ENCODE results near the gene MISP.
A peak's percentile ranks its signal among the peaks of the same experiment; 100 is the strongest.
"Not testable (repeated sequence)": the region's sequence is repeated elsewhere in the genome, so short reads cannot be mapped to it uniquely, and the experiment has no call there.

MISP gene

DNA sequence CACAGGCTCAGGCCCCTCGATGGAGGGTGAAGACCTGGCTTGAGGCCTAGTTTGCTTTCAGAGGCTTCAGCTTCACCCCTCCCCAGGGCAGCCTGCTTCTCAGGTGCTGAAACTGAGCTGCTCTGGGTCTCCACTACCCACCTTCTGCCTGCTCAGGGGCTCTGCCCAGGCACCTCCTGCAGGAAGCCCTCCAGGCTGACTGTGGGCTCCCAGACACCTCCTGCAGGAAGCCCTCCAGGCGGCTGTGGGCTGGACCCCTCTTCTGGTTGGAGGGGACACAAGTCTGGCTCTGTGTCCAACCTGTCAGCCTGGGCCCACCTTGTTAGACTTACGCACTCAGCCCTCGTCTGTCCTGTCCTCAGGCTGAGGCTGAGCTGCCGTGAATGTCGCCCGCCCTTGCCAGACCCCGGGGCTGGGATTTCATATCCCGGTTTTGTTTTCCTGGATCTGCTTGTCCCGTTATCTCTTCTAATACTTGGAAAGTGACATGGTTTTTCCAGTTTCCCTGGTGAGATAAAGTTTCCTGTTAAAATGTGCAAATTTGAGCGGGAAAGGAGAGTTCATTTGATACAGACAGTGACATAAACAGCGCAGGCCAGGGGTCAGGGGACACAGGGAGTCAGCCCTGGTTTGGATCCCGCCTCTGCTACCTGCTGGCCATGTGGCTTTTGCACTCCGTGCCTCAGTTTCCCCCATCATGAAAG is 20.8 kb upstream of the MISP start:
- Mint-ChIP-seq H3K27ac (no peak overlapping the region), H3K9me3 (no peaks in the 10 kb centered on the region), H3K27me3 (peaks cover 0 to 13% of the 10 kb centered on the region in 2 donors), H3K4me3 (no peak overlapping the region), H3K4me1 (ENCODE audit: low read depth in 2 of 2) (peaks cover 13 to 15% of the 10 kb centered on the region in 2 donors), H3K36me3 (ENCODE audit: insufficient read depth) (peaks cover 10% of the 10 kb centered on the region)
- ATAC-seq (replicated peaks) (no peak), DNase-seq (no peak)

DNA sequence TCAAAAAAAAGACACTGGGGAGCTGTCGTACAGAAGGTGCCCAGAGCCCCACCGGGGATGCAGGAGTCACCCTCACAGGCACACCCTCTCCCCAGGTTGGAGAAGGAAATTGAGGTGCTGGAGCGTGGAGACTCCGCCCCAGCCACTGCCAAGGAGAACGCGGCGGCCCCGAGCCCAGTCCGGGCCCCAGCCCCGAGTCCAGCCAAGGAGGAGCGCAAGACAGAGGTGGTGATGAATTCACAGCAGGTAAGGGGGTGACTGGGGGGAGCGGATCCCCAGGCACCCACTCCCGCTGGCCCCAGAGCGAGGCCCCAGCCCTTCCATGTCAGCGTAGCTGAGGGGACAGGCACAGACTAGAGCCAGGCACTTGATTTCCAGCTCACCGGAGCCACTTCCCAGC is 19.9 kb upstream of the MISP start:
- H3K4me3 Mint-ChIP-seq: no peak overlapping the region
- no peak for ATAC-seq (replicated peaks)
- H3K27me3 Mint-ChIP-seq: peaks cover 0 to 7% of the 10 kb centered on the region in 2 donors

DNA sequence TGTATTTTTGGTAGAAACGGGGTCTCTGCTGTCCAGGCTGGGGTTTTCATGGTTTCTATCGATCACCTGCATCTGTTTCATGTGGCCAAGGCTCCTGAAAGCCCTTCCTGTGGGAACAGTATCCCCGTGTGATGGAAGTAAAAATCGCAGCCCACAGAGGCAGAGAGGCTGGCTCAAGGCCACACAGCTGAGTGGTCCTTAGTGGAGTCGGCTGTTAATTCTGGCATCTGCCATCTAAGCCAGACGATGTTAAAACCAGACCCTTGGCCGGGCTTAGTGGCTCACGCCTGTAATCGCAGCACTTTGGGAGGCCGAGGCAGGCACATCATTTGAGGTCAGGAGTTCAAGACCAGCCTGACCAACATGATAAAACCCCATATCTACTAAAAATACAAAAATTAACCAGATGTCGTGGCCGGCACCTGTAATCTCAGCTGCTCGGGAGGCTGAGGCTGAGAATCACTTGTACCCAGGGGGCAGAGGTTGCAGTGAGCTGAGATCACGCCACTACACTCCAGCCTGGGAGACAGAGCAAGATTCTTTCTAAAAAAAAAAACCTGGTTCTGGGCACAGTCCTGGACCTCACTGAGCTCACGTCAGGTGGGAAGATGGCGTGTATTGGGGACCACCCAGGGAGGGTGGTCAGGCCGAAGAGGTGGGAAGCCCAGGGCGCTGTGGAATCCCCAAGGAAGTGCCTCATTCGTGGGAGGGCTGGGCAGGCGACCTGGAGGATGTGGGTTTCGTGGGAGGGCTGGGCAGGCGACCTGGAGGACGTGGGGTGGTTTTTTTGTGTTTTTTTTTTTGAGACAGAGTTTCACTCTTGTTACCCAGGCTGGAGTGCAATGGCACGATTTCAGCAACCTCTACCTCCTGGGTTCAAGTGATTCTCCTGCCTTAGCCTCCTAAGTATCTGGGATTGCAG is 18.5 kb upstream of the MISP start:
- no peaks in the 10 kb centered on the region for H3K9me3 Mint-ChIP-seq
- H3K27ac Mint-ChIP-seq: peak overlapping the region in 1 of 2 donors; percentile 53
- H3K27me3 Mint-ChIP-seq: peaks cover 0 to 6% of the 10 kb centered on the region in 2 donors
- H3K4me1 Mint-ChIP-seq (ENCODE audit: low read depth in 2 of 2): peaks cover 15 to 16% of the 10 kb centered on the region in 2 donors
- DNase-seq (no peak), ATAC-seq (replicated peaks) (peak; percentile 37)
- H3K4me3 Mint-ChIP-seq: no peak overlapping the region
- peaks cover 10% of the 10 kb centered on the region for H3K36me3 Mint-ChIP-seq (ENCODE audit: insufficient read depth)

More for the DNA sequence above, 19.9 kb upstream of the MISP start:
- Mint-ChIP-seq H3K27ac (no peak overlapping the region), H3K9me3 (no peaks in the 10 kb centered on the region), H3K4me1 (ENCODE audit: low read depth in 2 of 2) (peaks cover 13 to 15% of the 10 kb centered on the region in 2 donors), H3K36me3 (ENCODE audit: insufficient read depth) (peaks cover 10% of the 10 kb centered on the region)
- DNase-seq: no peak

- no peak overlapping the region for H3K4me3 Mint-ChIP-seq
- peaks cover 7% of the 10 kb centered on the region for H3K36me3 Mint-ChIP-seq (ENCODE audit: insufficient read depth)
- H3K9me3 Mint-ChIP-seq: no peaks in the 10 kb centered on the region
- H3K27ac Mint-ChIP-seq: peak overlapping the region in 1 of 2 donors; percentile 35
- peaks cover 0 to 27% of the 10 kb centered on the region in 2 donors for H3K27me3 Mint-ChIP-seq
- ATAC-seq (replicated peaks) (no peak), DNase-seq (no peak)
- H3K4me1 Mint-ChIP-seq (ENCODE audit: low read depth in 2 of 2): peaks cover 16 to 18% of the 10 kb centered on the region in 2 donors
These were observed 16.2 kb upstream of the MISP start for GRCh38 chr19:734716-735115.

- H3K9me3 Mint-ChIP-seq: no peaks in the 10 kb centered on the region
- H3K36me3 Mint-ChIP-seq (ENCODE audit: insufficient read depth): peaks cover 12% of the 10 kb centered on the region
- H3K27ac Mint-ChIP-seq: no peak overlapping the region
- peaks cover 16 to 18% of the 10 kb centered on the region in 2 donors for H3K4me1 Mint-ChIP-seq (ENCODE audit: low read depth in 2 of 2)
- H3K27me3 Mint-ChIP-seq: peaks cover 0 to 27% of the 10 kb centered on the region in 2 donors
- no peak overlapping the region for H3K4me3 Mint-ChIP-seq
- DNase-seq: no peak
- no peak for ATAC-seq (replicated peaks)
These were observed 14.8 kb upstream of the MISP start for GRCh38 chr19:736125-736524.

GRCh38 chr19:737591-738093 is 13.3 kb upstream of the MISP start:
- Mint-ChIP-seq H3K36me3 (ENCODE audit: insufficient read depth) (peaks cover 12% of the 10 kb centered on the region), H3K27ac (no peak overlapping the region), H3K9me3 (no peaks in the 10 kb centered on the region), H3K4me3 (no peak overlapping the region), H3K4me1 (ENCODE audit: low read depth in 2 of 2) (peaks cover 13 to 16% of the 10 kb centered on the region in 2 donors), H3K27me3 (peaks cover 0 to 27% of the 10 kb centered on the region in 2 donors)
- ATAC-seq (replicated peaks) (peak; percentile 69), DNase-seq (peak; percentile 55 to 61 (median 55))

DNA sequence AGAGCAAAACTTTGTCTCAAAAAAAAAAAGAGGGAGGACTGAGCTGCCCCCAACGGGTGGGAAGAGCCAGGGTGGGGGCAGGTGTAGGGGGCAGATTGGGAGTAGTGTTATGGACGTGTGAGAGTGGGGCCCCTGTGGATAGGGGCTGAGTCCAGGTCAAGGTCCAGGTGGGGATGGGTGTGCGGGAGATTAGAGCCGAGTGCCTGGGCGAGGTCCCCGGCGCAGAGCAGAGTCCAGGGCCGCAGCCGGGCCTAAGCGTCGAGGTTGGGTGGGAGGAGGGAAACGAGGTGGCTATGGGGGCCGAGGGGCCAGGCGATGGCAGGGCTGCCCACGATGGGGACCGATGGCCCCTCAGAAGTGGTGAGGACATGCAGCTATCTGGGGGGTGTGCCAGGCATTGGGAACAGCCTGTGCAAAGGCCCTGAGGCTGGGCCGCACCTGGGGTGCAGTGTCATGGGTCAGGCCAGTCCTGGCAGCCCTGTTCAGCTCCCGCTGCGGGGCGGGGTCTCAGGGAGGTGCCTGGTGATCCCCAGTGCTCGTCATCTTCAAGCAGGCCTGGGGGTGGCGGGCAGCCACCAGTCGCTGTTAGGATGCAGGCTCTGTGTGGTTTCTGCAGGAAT is 12.3 kb upstream of the MISP start:
- Mint-ChIP-seq H3K27me3 (peaks cover 0 to 27% of the 10 kb centered on the region in 2 donors), H3K4me1 (ENCODE audit: low read depth in 2 of 2) (peaks cover 7 to 10% of the 10 kb centered on the region in 2 donors), H3K27ac (no peak overlapping the region), H3K9me3 (no peaks in the 10 kb centered on the region), H3K36me3 (ENCODE audit: insufficient read depth) (peaks cover 12% of the 10 kb centered on the region), H3K4me3 (no peak overlapping the region)
- no peak for DNase-seq
- ATAC-seq (replicated peaks): no peak

DNA sequence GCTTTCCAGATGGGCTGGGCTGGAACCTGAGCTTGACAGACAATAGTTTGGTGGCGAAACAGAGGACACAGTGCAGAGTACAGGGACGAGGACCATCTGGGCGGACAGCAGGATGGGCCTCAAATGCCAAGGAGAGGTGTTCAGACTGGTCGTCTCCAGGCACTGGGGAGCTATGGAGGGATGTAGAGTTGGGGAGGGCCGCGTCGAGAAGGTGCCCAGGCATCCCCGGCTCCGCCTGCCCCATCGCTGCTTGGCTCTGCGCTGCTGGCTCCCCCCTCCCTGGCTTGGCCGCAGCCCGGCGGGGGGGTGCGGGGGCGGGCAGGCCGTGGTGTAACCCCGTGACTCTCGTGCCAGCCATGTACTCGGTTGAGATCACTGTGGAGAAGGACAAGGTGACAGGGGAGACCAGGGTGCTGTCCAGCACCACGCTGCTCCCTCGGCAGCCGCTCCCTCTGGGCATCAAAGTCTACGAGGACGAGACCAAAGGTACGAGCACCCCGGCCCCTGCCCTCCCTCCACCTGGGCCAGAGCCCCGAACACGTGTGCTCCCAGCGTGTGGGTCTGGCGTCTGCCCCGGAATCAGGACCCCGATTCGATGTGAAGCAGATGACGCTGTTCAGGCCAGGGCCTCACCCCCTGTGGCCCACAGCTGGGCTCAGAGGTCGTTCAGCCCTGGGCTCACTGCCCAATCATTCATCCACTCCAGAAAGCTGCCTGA is 10.8 kb upstream of the MISP start:
- H3K4me1 Mint-ChIP-seq (ENCODE audit: low read depth in 2 of 2): peaks cover 2 to 6% of the 10 kb centered on the region in 2 donors
- H3K27me3 Mint-ChIP-seq: peaks cover 0 to 27% of the 10 kb centered on the region in 2 donors
- H3K9me3 Mint-ChIP-seq: no peaks in the 10 kb centered on the region
- H3K4me3 Mint-ChIP-seq: no peak overlapping the region
- peak overlapping the region in 1 of 2 donors; percentile 71 for H3K27ac Mint-ChIP-seq
- no peak for DNase-seq
- no peak for ATAC-seq (replicated peaks)
- H3K36me3 Mint-ChIP-seq (ENCODE audit: insufficient read depth): peaks cover 8% of the 10 kb centered on the region

DNA sequence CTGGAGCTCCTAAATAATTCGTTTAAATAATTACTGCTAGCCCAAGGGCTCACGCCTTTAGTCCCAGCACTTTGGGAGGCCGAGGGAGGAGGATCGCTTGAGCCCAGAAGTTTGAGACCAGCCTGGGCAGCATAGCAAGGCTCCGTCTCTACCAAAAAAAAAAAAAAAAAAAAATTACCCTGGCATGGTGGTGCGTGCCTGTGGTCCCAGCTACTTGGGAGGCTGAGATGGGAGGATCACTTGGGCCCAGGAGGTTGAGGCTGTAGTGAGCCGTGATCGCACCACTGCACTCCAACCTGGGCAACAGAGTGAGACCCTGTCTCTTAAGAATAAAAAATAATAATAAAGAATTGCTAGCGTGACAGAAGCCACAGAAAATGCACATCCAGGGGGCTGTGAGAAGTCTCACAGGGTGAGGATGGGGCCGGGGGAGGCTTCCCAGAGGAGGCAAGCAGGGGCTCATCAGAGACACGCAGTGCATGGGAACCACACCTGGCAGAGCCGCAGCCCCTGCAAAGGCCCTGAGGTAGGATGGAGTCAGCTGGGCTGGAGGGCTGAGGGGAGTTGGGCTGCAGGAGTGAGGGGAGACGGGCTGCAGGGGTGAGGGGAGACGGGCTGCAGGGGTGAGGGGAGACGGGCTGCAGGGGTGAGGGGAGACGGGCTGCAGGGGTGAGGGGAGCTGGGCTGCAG is 10.0 kb upstream of the MISP start:
- H3K9me3 Mint-ChIP-seq; H3K4me3 Mint-ChIP-seq; ATAC-seq (replicated peaks); H3K4me1 Mint-ChIP-seq (ENCODE audit: low read depth in 2 of 2); DNase-seq; H3K36me3 Mint-ChIP-seq (ENCODE audit: insufficient read depth); H3K27ac Mint-ChIP-seq: not testable (repeated sequence)
- peaks cover 0 to 27% of the 10 kb centered on the region in 2 donors for H3K27me3 Mint-ChIP-seq

DNA sequence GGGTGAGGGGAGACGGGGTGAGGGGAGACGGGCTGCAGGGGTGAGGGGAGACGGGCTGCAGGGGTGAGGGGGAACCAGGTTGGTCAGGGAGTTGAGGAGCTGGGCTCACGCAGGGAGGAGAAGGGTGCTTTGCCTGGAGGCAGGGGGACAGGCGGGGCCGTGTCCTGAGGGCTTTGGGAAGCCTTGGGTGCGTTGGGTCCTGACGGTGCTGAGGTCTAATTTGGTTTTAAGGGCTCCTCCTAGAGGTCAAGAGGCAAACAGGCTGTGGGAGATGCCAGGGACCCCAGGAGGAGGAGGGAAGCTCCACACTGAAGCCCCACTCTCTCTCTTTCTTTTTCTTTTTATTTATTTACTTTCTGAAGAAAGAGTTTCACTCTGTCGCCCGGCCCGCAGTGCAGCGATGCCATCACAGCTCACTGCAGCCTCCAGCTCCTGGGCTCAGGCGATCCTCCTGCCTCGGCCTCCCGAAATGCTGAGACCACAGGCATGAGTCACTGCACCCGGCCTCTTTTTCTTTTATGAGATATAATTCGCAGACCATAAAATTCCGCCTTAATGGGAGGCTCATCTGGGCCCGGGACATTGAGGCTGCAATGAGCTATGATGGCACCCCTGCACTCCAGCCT is 9.3 kb upstream of the MISP start:
- Mint-ChIP-seq H3K4me3 (no peak overlapping the region), H3K9me3 (no peaks in the 10 kb centered on the region), H3K27me3 (peaks cover 0 to 27% of the 10 kb centered on the region in 2 donors), H3K36me3 (ENCODE audit: insufficient read depth) (peaks cover 8% of the 10 kb centered on the region), H3K4me1 (ENCODE audit: low read depth in 2 of 2) (peaks cover 2 to 6% of the 10 kb centered on the region in 2 donors), H3K27ac (no peak overlapping the region)
- ATAC-seq (replicated peaks) (no peak), DNase-seq (no peak)

GRCh38 chr19:742540-743075 is 8.3 kb upstream of the MISP start:
- DNase-seq (no peak), ATAC-seq (replicated peaks) (no peak)
- H3K27me3 Mint-ChIP-seq: peaks cover 0 to 19% of the 10 kb centered on the region in 2 donors
- H3K9me3 Mint-ChIP-seq: no peaks in the 10 kb centered on the region
- no peak overlapping the region for H3K4me3 Mint-ChIP-seq
- H3K27ac Mint-ChIP-seq: no peak overlapping the region
- H3K4me1 Mint-ChIP-seq (ENCODE audit: low read depth in 2 of 2): peaks cover 0 to under 1% of the 10 kb centered on the region in 2 donors
- H3K36me3 Mint-ChIP-seq (ENCODE audit: insufficient read depth): peaks cover 8% of the 10 kb centered on the region
